IMR-90 (cell line): Measurements from ENCODE around the gene PROCR. TPM values are rescaled to one million over a fixed set of nuclear protein-coding genes. Genes with fewer than 3 reads are reported as not detected.

Source experiments
- ATAC-seq: fragments of 200-7000 bp; cut with Tn5 transposase; 2 replicates; pipeline ENCODE4 v1.9.1; 2020; ENCODE audit warnings: low read depth, mild to moderate bottlenecking, moderate library complexity
- BruUV-seq: library from RNA; stranded (reverse); fragments of 400-500 nt; replicated peaks from 2 replicates; lab custom pipeline; 2021; lab: Mats Ljungman, UMichigan
- CTCF ChIA-PET: fragments of 300-600 bp; formaldehyde crosslinking; extraction: SDS; loops from one replicate; lab custom pipeline; 2021; ENCODE audit warnings: antibody characterized with exemption; lab: Yijun Ruan, JAX
- POLR2A ChIA-PET: fragments of 300-600 bp; sonication (Branson Sonifier 250); formaldehyde crosslinking; loops from one replicate; lab custom pipeline; 2022; ENCODE audit warnings: antibody characterized with exemption; ENCODE audit not compliant: unreplicated experiment; lab: Charles Lee
- DNase-seq: peaks from one replicate; pipeline ENCODE4 v3.0.0; 2013
- H2AFZ ChIP-seq: replicated peaks from 2 replicates; pipeline ENCODE3; 2013; ENCODE audit warnings: low read length, mild to moderate bottlenecking; ENCODE audit not compliant: poor library complexity
- H2AK5ac ChIP-seq: 2 replicates; pipeline ENCODE4 v1.6.1; 2013; ENCODE audit warnings: low read depth, low read length, inconsistent platforms
- H2AK9ac ChIP-seq: replicated peaks from 2 replicates; pipeline ENCODE3; 2013; ENCODE audit warnings: mild to moderate bottlenecking, low read depth, low read length, moderate library complexity; ENCODE audit not compliant: poor library complexity
- H2BK120ac ChIP-seq: 2 replicates; pipeline ENCODE4 v1.6.1; 2013; ENCODE audit warnings: low read depth, low read length, inconsistent platforms
- H2BK15ac ChIP-seq: 3 replicates; pipeline ENCODE4 v1.6.1; 2013; ENCODE audit warnings: low read depth, low read length, inconsistent platforms
- H2BK20ac ChIP-seq: 2 replicates; pipeline ENCODE4 v1.6.1; 2013; ENCODE audit warnings: low read depth, mild to moderate bottlenecking, inconsistent platforms, low read length, moderate library complexity
- H2BK5ac ChIP-seq: 2 replicates; pipeline ENCODE4 v1.6.1; 2013; ENCODE audit warnings: mild to moderate bottlenecking, low read depth, low read length, inconsistent platforms; ENCODE audit not compliant: poor library complexity, severe bottlenecking
- H3K14ac ChIP-seq: replicated peaks from 2 replicates; pipeline ENCODE4 v1.6.1; 2013; ENCODE audit warnings: low read depth, low read length, inconsistent platforms
- H3K18ac ChIP-seq: 2 replicates; pipeline ENCODE4 v1.6.1; 2013; ENCODE audit warnings: low read depth, low read length, control low read depth
- H3K23ac ChIP-seq: 2 replicates; pipeline ENCODE4 v1.6.1; 2013; ENCODE audit warnings: low read depth, low read length, inconsistent platforms
- H3K27ac ChIP-seq: 2 replicates; pipeline ENCODE4 v1.5.1; 2013; ENCODE audit warnings: mild to moderate bottlenecking, control low read depth, low read length; ENCODE audit not compliant: insufficient read depth
- H3K27me3 ChIP-seq: 2 replicates; pipeline ENCODE4 v1.6.1; 2013; ENCODE audit warnings: low read length; ENCODE audit not compliant: control insufficient read depth, insufficient read depth
- H3K36me3 ChIP-seq: 2 replicates; pipeline ENCODE4 v1.6.1; 2013; ENCODE audit warnings: low read length, mixed read lengths; ENCODE audit not compliant: control insufficient read depth, insufficient read depth
- H3K4ac ChIP-seq: 2 replicates; pipeline ENCODE4 v1.6.1; 2013; ENCODE audit warnings: low read depth, low read length, inconsistent platforms
- H3K4me1 ChIP-seq: 2 replicates; pipeline ENCODE4 v1.6.1; 2013; ENCODE audit warnings: low read length, mixed read lengths; ENCODE audit not compliant: control insufficient read depth, insufficient read depth
- H3K4me2 ChIP-seq: 2 replicates; pipeline ENCODE4 v1.6.1; 2013; ENCODE audit warnings: low read depth, mild to moderate bottlenecking, control low read depth, low read length, moderate library complexity
- H3K4me3 ChIP-seq: 2 replicates; pipeline ENCODE4 v1.5.1; 2013; ENCODE audit warnings: low read depth, mild to moderate bottlenecking, control low read depth, low read length, moderate library complexity; ENCODE audit not compliant: insufficient read depth
- H3K56ac ChIP-seq: 2 replicates; pipeline ENCODE4 v1.6.1; 2013; ENCODE audit warnings: low read length, inconsistent platforms; ENCODE audit not compliant: insufficient read depth; ENCODE audit errors: extremely low read depth
- H3K79me1 ChIP-seq, 2 experiments: 2 replicates each; pipeline ENCODE4 v1.6.1; 2013; ENCODE audit warnings: low read length in 2 of 2, inconsistent platforms in 1 of 2, low read depth in 1 of 2
- H3K9ac ChIP-seq: 2 replicates; pipeline ENCODE4 v1.6.1; 2013; ENCODE audit warnings: low read depth, low read length, control low read depth
- H3K9me1 ChIP-seq: 2 replicates; pipeline ENCODE4 v1.6.1; 2013; ENCODE audit warnings: low read length, inconsistent platforms; ENCODE audit not compliant: insufficient read depth
- H3K9me3 ChIP-seq: 2 replicates; pipeline ENCODE4 v1.6.1; 2013; ENCODE audit warnings: low read length; ENCODE audit not compliant: control insufficient read depth, insufficient read depth
- H4K20me1 ChIP-seq: 2 replicates; pipeline ENCODE4 v1.6.1; 2013; ENCODE audit warnings: low read length, inconsistent platforms; ENCODE audit not compliant: insufficient read depth
- H4K5ac ChIP-seq: 2 replicates; pipeline ENCODE4 v1.6.1; 2013; ENCODE audit warnings: mild to moderate bottlenecking, low read depth, low read length, control low read depth
- H4K8ac ChIP-seq, 2 experiments: 2 replicates each; pipeline ENCODE4 v1.6.1; 2013; ENCODE audit warnings: low read depth in 2 of 2, low read length in 2 of 2, control low read depth in 1 of 2, inconsistent platforms in 1 of 2
- H4K91ac ChIP-seq: 2 replicates; pipeline ENCODE4 v1.6.1; 2013; ENCODE audit warnings: low read depth, low read length, inconsistent platforms; ENCODE audit not compliant: insufficient read depth
- BHLHE40 ChIP-seq: fragments of 150-350 bp; IDR thresholded peaks from 2 replicates; pipeline ENCODE4 v1.6.1; 2016; ENCODE audit warnings: mild to moderate bottlenecking, low read depth, low read length
- CEBPB ChIP-seq: IDR thresholded peaks from 2 replicates; pipeline ENCODE4 v1.6.1; 2012; ENCODE audit warnings: low read depth, low read length, improper control_type of control experiment
- CHD1 ChIP-seq: IDR thresholded peaks from 2 replicates; pipeline ENCODE4 v1.6.1; 2012; ENCODE audit warnings: low read depth, low read length, improper control_type of control experiment
- FOS ChIP-seq: fragments of 150-350 bp; IDR thresholded peaks from 2 replicates; pipeline ENCODE4 v1.6.1; 2016; ENCODE audit warnings: low read depth, low read length
- MAFK ChIP-seq: IDR thresholded peaks from 2 replicates; pipeline ENCODE4 v1.6.1; 2012; ENCODE audit warnings: low read depth, low read length, improper control_type of control experiment
- MAZ ChIP-seq: IDR thresholded peaks from 2 replicates; pipeline ENCODE4 v1.6.1; 2012; ENCODE audit warnings: low read depth, mild to moderate bottlenecking, low read length, improper control_type of control experiment, moderate library complexity, borderline replicate concordance
- MXI1 ChIP-seq: IDR thresholded peaks from 2 replicates; pipeline ENCODE4 v1.6.1; 2012; ENCODE audit warnings: low read depth, mild to moderate bottlenecking, low read length, moderate library complexity, borderline replicate concordance
- NFE2L2 ChIP-seq: fragments of 150-350 bp; IDR thresholded peaks from 2 replicates; pipeline ENCODE4 v1.6.1; 2016; ENCODE audit warnings: low read depth, mild to moderate bottlenecking, low read length
- POLR2A ChIP-seq: IDR thresholded peaks from 2 replicates; pipeline ENCODE4 v1.6.1; 2012; ENCODE audit warnings: mild to moderate bottlenecking, low read depth, low read length
- RAD21 ChIP-seq: IDR thresholded peaks from 2 replicates; pipeline ENCODE4 v1.6.1; 2012; ENCODE audit warnings: low read length, improper control_type of control experiment
- RCOR1 ChIP-seq: IDR thresholded peaks from 2 replicates; pipeline ENCODE4 v1.6.1; 2012; ENCODE audit warnings: mild to moderate bottlenecking, low read length, improper control_type of control experiment; ENCODE audit not compliant: insufficient replicate concordance
- RFX5 ChIP-seq: IDR thresholded peaks from 2 replicates; pipeline ENCODE4 v1.8.0; 2012; ENCODE audit warnings: low read depth, mild to moderate bottlenecking, low read length, moderate library complexity
- SMC3 ChIP-seq: fragments of 150-350 bp; IDR thresholded peaks from 2 replicates; pipeline ENCODE4 v1.6.1; 2016; ENCODE audit warnings: low read depth, mild to moderate bottlenecking, antibody characterized with exemption, low read length, moderate library complexity
- WGBS, 2 experiments: methylation state at CpG; one replicate each; pipeline versions ENCODE4 v1.1.5 to v1.1.7; 2013; ENCODE audit warnings: missing lambda C conversion rate in 2 of 2; ENCODE audit not compliant: insufficient read length in 1 of 2; ENCODE audit errors: extremely low coverage in 2 of 2; 5-methylcytosine and 5-hydroxymethylcytosine counted together
- dilution Hi-C: fragments of 300-500 bp; cut with HindIII; formaldehyde crosslinking; loops from one replicate; pipeline ENCODE4 v1.14.3; 2018; ENCODE audit warnings: low sequenced_read_pairs; ENCODE audit not compliant: unreplicated experiment
- in situ Hi-C: fragments of 300-500 bp; cut with MboI; formaldehyde crosslinking; loops from 3 replicates; pipeline ENCODE4 v1.14.3; 2019; ENCODE audit warnings: low sequenced_read_pairs, inconsistent platforms, mixed read lengths
- intact Hi-C: fragments of 100-400 bp; cut with micrococcal nuclease; formaldehyde crosslinking; loops from 2 replicates; pipeline ENCODE4 v1.10.0; 2022
- polyA plus RNA-seq, 3 experiments: library from polyadenylated mRNA; depleted of rRNA; stranded (reverse); fragments of >200 nt; gene quantifications; 2 replicates each; pipeline ENCODE4 v1.2.3, GENCODE V29; 2012; ENCODE audit warnings: low replicate concordance in 1 of 3
- total RNA-seq: library from RNA; depleted of rRNA; stranded (reverse); fragments of >200 nt; gene quantifications from 2 replicates; pipeline ENCODE4 v1.2.3, GENCODE V29; 2012
- TF ChIP-seq, protein P1 (sequence below): conservative IDR thresholded peaks from 2 replicates; pipeline ENCODE4 v1.5.1; 2012; ENCODE audit warnings: mild to moderate bottlenecking, low read depth, low read length, improper control_type of control experiment
- TF ChIP-seq, protein P2 (sequence below): fragments of 150-350 bp; IDR thresholded peaks from 2 replicates; pipeline ENCODE4 v1.6.1; 2017; ENCODE audit warnings: mild to moderate bottlenecking, antibody characterized with exemption, low read length, low read depth
- TF ChIP-seq, protein P3 (sequence below): fragments of 150-350 bp; IDR thresholded peaks from 2 replicates; pipeline ENCODE4 v1.6.1; 2016; ENCODE audit warnings: low read depth, mild to moderate bottlenecking, low read length, moderate library complexity, borderline replicate concordance

Gene PROCR
- total and polyA plus RNA-seq, 2 of the 4 experiments (the other 2 are of a cell fraction) = 36.4 to 41.9 TPM

DNA sequence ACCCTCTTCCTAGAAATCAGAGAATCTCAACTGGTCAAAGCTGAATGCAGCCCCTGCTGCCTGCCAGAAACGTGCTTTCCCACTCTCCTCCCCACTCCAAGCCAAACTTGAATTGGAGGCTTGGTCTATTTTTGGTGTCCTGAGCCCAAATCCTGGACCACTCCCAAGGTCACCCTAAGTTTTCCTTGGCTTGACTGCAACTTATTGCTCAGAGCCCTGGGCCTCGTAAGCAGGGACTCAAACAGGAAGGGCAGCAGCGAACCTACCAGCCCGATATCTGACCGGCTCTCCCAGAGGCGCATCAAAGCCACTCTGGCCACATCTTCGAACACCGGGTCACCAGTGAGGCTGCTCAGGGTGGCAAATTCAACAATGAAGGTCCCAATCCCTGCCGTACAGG, 37.4 kb upstream of the PROCR start:
- in situ Hi-C loops (loop anchor here (25.0 kb wide), 1 partner anchor 303 kb away; the partner anchor contains the start of gene GDF5), intact Hi-C loops (no loop called here), dilution Hi-C loops (no loop called here)
- no TSS peak for BruUV-seq
- Histone ChIP-seq H2BK120ac (peak overlapping the region; percentile 8), H3K4me1 (peaks cover 2% of the 10 kb centered on the region; the same call in 1 of the 2 replicates), H4K91ac (no peak overlapping the region), H3K23ac (no peak overlapping the region), H3K27me3 (no peaks in the 10 kb centered on the region), H3K9me1 (peaks cover 14% of the 10 kb centered on the region), H3K4me3 (no peak overlapping the region), H4K8ac (no peak overlapping the region), H2BK15ac (peak overlapping the region; percentile 44; the same call in 1 of the 3 replicates), H3K9me3 (no peaks in the 10 kb centered on the region), H2AK5ac (peak overlapping the region; percentile 51), H3K9ac (no peak overlapping the region), H3K27ac (no peak overlapping the region), H3K36me3 (peaks cover 35% of the 10 kb centered on the region), H2AFZ (peak overlapping the region; percentile 32), H3K4ac (0 out of 2 replicates have a peak overlapping the region, but pooled peaks have one; percentile 10), H3K56ac (no peak overlapping the region), H3K79me1 (peaks cover 0 to 12% of the 10 kb centered on the region in 2 experiments; a peak in 2 of 4 replicates), H2BK5ac (no peak overlapping the region), H3K14ac (no peak overlapping the region; the same call in 1 of the 2 replicates), H3K18ac (no peak overlapping the region), H2AK9ac (no peak overlapping the region), H4K20me1 (no peaks in the 10 kb centered on the region; the same call in 1 of the 2 replicates), H2BK20ac (0 out of 2 replicates have a peak overlapping the region, but pooled peaks have one; percentile 9), H3K4me2 (no peak overlapping the region), H4K5ac (no peak overlapping the region)
- CTCF ChIA-PET = interaction anchor here (1.4 kb wide), 1 partner anchor 11 kb away, joined by 3 read pairs; no protein-coding TSS in a partner anchor
- ATAC-seq (no peak), DNase-seq (no peak)
- POLR2A ChIA-PET = no interaction called here
- TF ChIP-seq CHD1 (no peak), FOS (no peak), MAZ (no peak), RCOR1 (no peak), NFE2L2 (no peak), BHLHE40 (no peak), RFX5 (no peak), CEBPB (no peak), POLR2A (no peak), MAFK (no peak), SMC3 (no peak), MXI1 (no peak), RAD21 (no peak)
- TF ChIP-seq, protein P1, sequence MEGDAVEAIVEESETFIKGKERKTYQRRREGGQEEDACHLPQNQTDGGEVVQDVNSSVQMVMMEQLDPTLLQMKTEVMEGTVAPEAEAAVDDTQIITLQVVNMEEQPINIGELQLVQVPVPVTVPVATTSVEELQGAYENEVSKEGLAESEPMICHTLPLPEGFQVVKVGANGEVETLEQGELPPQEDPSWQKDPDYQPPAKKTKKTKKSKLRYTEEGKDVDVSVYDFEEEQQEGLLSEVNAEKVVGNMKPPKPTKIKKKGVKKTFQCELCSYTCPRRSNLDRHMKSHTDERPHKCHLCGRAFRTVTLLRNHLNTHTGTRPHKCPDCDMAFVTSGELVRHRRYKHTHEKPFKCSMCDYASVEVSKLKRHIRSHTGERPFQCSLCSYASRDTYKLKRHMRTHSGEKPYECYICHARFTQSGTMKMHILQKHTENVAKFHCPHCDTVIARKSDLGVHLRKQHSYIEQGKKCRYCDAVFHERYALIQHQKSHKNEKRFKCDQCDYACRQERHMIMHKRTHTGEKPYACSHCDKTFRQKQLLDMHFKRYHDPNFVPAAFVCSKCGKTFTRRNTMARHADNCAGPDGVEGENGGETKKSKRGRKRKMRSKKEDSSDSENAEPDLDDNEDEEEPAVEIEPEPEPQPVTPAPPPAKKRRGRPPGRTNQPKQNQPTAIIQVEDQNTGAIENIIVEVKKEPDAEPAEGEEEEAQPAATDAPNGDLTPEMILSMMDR = no peak
- TF ChIP-seq, protein P2, sequence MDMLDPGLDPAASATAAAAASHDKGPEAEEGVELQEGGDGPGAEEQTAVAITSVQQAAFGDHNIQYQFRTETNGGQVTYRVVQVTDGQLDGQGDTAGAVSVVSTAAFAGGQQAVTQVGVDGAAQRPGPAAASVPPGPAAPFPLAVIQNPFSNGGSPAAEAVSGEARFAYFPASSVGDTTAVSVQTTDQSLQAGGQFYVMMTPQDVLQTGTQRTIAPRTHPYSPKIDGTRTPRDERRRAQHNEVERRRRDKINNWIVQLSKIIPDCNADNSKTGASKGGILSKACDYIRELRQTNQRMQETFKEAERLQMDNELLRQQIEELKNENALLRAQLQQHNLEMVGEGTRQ = no peak
- TF ChIP-seq, protein P3, sequence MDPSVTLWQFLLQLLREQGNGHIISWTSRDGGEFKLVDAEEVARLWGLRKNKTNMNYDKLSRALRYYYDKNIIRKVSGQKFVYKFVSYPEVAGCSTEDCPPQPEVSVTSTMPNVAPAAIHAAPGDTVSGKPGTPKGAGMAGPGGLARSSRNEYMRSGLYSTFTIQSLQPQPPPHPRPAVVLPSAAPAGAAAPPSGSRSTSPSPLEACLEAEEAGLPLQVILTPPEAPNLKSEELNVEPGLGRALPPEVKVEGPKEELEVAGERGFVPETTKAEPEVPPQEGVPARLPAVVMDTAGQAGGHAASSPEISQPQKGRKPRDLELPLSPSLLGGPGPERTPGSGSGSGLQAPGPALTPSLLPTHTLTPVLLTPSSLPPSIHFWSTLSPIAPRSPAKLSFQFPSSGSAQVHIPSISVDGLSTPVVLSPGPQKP = no peak
- WGBS, 2 experiments = 83% methylated on average over 6 of the region's 9 CpGs; no CpG with 5 or more reads in 1 of the 2 experiments
